HG03060 (cell line): ENCODE results near the gene AAR2.

Source experiments
- ATAC-seq: cut with Tn5 transposase; IDR thresholded peaks from one replicate; pipeline ENCODE4 v1.9.1; 2021; ENCODE audit warnings: low read depth, moderate number of reproducible peaks; ENCODE audit not compliant: unreplicated experiment

The AAR2 gene

GRCh38 chr20:36259177-36260061 lies 23.1 kb downstream of the AAR2 start:
- ATAC-seq, result no peak

- ATAC-seq, result no peak
Observed at GRCh38 chr20:36260316-36260715, 24.0 kb downstream of the AAR2 start.

- no peak for ATAC-seq
Observed at GRCh38 chr20:36261389-36262105, 25.3 kb downstream of the AAR2 start.

- no peak for ATAC-seq
Observed at GRCh38 chr20:36262440-36262839, 26.2 kb downstream of the AAR2 start.

GRCh38 chr20:36264426-36265246 lies 28.4 kb downstream of the AAR2 start:
- ATAC-seq, result no peak

GRCh38 chr20:36266189-36266588 lies 29.9 kb downstream of the AAR2 start:
- no peak for ATAC-seq

- ATAC-seq, result no peak
Observed at GRCh38 chr20:36267605-36268381, 31.5 kb downstream of the AAR2 start.

GRCh38 chr20:36268440-36269342 lies 32.4 kb downstream of the AAR2 start:
- no peak for ATAC-seq

- no peak for ATAC-seq
Observed at GRCh38 chr20:36269507-36269906, 33.2 kb downstream of the AAR2 start.

GRCh38 chr20:36270744-36271638 lies 34.7 kb downstream of the AAR2 start:
- ATAC-seq, result no peak

- ATAC-seq, result no peak
Observed at GRCh38 chr20:36271639-36272546, 35.6 kb downstream of the AAR2 start.

GRCh38 chr20:36272547-36273220 lies 36.4 kb downstream of the AAR2 start:
- no peak for ATAC-seq

GRCh38 chr20:36273414-36274180 lies 37.3 kb downstream of the AAR2 start:
- no peak for ATAC-seq

- no peak for ATAC-seq
Observed at GRCh38 chr20:36274181-36274841, 38.0 kb downstream of the AAR2 start.

- ATAC-seq, result no peak
Observed at GRCh38 chr20:36275011-36275410, 38.7 kb downstream of the AAR2 start.
